Renal pelvis (tissue), 12 donors: ENCODE results near the gene PPP1R17. TPM values are rescaled to one million over a fixed set of nuclear protein-coding genes. Genes with fewer than 3 reads are reported as not detected.

Experiments used
- DNase-seq: peaks from one replicate; pipeline ENCODE4 v3.0.0-alpha.2; 2013
- long read RNA-seq, 16 experiments: transcript quantifications; one replicate each; lab custom pipeline, GENCODE V29; 2026
- polyA plus RNA-seq, 3 donors: library from polyadenylated mRNA; unstranded; fragments of 120-200 nt; gene quantifications; one replicate each; pipeline ENCODE4 v1.2.1, GENCODE V29; 2013; ENCODE audit not compliant: insufficient read length in 3 of 3

Gene PPP1R17
- not detected for polyA plus RNA-seq
- long read RNA-seq, donor 1, result 0 reads
- long read RNA-seq, donor 2, result 0 reads
- long read RNA-seq, donor 3, result 0 reads
- long read RNA-seq, donor 4, result 0 reads
- long read RNA-seq, donor 5, result 0 reads
- long read RNA-seq, donor 6, result 0 reads
- long read RNA-seq, donor 7, result 0 reads
- long read RNA-seq, donor 8, result 0 reads
- long read RNA-seq, donor 9, result 0 reads
- long read RNA-seq, donor 10, result 0 reads
- long read RNA-seq, donor 11, result 0 reads
- long read RNA-seq, donor 12, result 0 reads
- long read RNA-seq, donor 13, result 0 reads
- long read RNA-seq, donor 14, result 0 reads
- long read RNA-seq, donor 15, result 0 reads
- long read RNA-seq, donor 16, result 0 reads

- DNase-seq, result no peak
Observed at GRCh38 chr7:31687024-31687748, at the start of gene PPP1R17. Gene PPP1R17, plus strand, starts transcription at chr7:31687215. Its CDS starts 5,227 bp downstream, at chr7:31692442.

GRCh38 chr7:31640381-31640780, 46.6 kb upstream of the PPP1R17 start:
- DNase-seq, result no peak

DNA sequence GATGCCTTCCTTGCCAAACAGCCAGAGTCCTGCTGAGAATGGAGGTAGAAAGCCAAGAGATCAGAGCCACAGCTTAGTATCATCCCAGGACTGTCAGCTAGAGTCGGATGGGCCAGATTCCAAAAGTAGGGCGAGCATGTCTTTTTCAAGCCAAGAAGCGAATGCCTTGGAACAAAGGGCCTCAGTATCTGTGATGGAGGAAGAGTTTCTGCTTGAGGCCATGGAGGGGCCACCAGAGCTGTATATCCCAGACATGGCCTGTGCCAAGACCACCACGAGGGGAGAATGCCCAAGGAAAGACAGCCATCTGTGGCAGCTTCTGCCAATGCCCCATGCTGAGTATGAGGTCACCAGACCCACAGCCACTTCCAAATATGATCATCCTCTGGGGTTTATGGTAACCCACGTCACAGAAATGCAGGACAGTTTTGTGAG, 44.3 kb upstream of the PPP1R17 start:
- DNase-seq, result no peak

DNA sequence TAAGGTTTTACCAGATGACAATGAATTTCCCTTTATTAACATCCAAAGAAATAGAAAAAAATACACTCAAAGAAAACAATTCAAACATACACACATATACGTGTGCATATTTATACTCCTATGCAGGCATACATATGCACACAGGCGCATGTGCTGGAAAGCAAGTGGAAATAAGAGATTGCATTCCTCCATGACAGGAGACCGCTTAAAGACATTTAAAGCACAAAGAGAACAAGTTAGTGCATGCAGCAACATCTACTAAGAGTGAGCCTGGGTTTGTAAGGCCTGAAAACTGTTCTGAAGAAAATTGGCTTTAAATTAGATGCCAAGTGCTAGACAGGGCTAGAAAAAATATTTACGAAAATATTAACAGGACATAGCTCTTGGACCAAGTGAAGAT, 40.1 kb upstream of the PPP1R17 start:
- no peak for DNase-seq

GRCh38 chr7:31647511-31647910, 39.5 kb upstream of the PPP1R17 start:
- DNase-seq, result no peak

DNA sequence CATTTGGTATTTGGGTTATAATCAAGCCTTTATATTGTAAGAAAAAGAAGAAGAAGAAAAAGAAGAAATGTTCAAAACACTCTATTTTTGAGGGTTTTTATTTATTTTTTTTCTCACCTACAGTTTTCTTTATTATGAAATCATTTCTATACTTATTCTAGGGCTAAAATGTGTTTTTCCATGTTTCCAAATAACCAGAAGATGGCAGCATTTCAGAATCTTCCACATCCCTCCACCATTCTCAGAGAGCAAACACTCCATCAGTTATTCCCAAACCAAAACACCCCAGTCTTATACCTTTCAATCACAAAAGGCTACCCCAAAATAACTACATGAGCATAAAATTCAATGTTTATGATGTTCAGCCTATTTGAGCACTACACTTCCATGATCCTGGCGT, 38.7 kb upstream of the PPP1R17 start:
- DNase-seq, result no peak

GRCh38 chr7:31648880-31649279, 38.1 kb upstream of the PPP1R17 start:
- no peak for DNase-seq

- no peak for DNase-seq
Observed at GRCh38 chr7:31651234-31652062, 35.6 kb upstream of the PPP1R17 start.

- no peak for DNase-seq
Observed at GRCh38 chr7:31652063-31652326, 35.0 kb upstream of the PPP1R17 start.

DNA sequence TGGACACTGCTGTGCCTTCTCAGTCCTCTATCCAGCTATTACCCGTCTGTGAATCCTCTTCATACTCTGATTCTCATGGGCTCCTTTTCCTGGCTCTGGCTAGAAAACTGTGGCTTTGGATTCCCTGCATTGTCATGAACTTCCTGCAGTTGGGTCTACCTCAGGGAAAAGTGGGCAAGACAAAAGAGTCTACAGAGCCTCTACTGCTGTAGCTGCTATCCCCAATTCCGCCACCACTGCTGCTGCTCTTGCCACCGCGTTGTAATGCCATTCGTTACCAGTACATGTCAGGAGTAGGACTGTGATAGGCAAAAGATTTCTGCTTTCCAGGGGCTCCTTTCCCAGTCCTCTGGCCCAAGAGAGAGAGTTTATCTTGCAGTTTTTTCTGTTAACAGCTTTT, 23.9 kb upstream of the PPP1R17 start:
- DNase-seq, result no peak

DNA sequence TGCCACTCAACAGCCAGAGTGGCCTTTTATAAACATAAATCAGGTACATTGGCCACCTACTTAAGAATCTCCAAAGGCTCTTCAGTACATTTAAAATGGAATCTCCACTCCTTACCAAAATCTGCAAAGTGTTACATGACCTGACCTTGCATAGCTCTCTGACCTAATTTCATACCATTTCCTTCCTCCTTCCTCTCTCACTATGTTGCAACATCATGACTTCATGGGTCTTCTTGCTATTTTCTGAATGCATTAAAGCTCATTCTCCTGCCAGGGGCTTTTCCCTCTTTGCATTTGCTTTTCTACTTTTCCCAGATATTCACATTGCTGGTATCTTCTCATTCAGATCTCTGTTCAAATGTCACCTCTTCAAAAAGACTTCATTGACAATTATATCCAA, 22.1 kb upstream of the PPP1R17 start:
- no peak for DNase-seq

- DNase-seq, result no peak
Observed at GRCh38 chr7:31665546-31665945, 21.5 kb upstream of the PPP1R17 start.

GRCh38 chr7:31669461-31669860, 17.6 kb upstream of the PPP1R17 start:
- no peak for DNase-seq

DNA sequence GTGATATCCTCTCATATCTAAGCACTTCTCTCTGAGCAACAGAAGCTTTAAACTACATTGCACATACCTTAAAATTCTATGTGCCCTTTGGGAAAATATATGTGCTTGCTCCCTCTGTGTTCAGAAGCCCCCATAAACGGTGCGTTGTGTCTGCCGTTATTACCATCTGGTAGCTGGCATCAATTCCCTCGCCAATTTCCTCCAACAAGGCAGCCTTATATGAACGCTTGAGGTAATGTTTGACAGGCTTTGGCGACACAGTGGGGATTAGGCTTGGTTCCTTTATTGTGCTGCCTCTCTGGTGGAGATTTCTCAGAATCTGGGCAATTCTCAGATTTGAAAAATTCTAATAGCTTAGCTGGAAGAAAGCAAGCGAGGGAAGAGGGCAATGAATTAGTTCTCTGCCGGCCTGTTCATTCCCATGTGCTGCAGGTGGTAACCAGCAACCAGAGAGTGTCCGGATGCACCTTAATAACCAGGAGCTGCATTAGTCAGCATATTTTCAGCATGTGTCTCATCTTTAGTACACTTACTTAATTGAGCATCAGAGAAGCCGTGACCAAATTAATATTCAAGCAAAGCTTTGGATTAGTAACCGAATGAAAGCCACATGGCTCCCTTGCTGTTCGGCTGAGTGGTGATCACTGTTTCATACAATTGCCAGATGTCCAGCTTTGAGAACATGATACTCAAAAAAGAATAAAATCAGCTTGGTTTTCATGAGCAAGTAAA, 7.3 kb upstream of the PPP1R17 start:
- no peak for DNase-seq

DNA sequence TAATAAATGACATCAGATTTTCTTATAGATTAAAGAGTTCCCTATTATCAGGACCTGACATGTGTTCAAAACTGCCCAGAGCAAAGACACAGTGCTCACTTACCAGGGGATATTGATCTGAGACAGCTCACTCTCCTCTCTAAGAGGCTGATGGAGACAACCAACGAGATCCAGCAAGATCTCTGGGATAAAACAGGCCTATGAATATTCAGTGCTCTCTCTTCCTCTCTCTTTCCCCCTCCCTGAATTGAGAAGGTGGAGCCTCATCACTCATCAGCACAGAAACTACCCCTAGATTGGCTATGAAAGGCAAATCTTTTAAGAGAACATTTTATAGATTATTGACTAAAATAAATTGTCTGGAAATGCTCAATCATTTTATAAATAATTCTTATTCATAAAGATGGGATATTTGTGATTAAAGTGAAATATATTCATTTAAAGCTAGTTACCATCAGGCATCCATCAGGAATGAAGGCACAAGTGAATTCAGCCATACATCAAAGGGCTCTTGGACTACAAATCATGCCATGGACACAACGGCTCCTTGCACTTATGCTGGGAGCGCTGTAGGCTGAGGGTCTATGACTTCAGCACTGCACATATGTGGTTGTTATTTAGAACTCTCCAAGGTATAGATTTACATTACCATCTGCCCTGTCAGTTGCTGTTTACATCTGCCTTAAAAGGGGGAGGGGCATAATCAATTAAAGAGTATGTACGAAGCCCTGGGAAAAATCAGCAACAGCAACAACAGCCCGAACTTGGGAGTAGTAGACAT, 3.4 kb upstream of the PPP1R17 start:
- no peak for DNase-seq

DNA sequence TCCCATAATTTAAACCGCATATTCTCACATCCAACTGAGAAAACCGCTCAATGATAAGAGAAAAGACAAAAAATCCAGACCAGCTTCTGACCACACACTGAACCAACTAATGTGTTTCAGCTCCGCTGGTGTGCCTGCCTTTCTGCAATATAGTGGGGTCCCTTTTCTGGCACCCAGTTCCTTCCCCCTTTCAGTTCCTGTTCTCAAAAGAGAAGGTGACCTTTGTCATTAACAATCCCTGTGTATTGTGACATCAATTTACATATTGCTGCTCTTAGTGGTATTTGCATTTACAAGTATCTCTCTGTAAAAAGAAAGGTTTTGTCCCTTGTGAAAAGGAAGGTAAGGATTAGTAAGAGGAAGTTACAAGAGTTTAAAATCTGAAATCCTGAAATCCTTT, 1.4 kb downstream of the PPP1R17 start:
- DNase-seq, result no peak

DNA sequence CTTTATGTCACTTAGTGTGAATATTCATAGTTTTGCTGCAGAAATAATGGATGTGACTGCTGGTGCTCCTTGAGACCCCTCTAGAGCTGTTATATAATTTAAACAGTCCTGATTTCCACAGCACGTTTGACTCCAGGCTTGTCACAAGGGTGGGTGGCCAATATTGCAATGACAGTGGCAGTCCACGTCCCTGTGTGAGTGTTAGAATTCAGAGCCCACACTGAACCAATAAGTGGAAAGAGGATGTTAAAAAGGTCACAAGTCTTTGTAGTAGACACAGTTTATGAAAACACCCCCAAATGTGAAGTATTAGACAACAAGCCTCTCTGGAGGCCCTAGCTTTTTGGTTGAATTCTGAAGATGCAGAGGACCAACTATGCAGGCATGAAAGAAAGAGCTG, 2.0 kb downstream of the PPP1R17 start:
- DNase-seq, result no peak

- no peak for DNase-seq
Observed at GRCh38 chr7:31690935-31691334, 3.9 kb downstream of the PPP1R17 start.

DNA sequence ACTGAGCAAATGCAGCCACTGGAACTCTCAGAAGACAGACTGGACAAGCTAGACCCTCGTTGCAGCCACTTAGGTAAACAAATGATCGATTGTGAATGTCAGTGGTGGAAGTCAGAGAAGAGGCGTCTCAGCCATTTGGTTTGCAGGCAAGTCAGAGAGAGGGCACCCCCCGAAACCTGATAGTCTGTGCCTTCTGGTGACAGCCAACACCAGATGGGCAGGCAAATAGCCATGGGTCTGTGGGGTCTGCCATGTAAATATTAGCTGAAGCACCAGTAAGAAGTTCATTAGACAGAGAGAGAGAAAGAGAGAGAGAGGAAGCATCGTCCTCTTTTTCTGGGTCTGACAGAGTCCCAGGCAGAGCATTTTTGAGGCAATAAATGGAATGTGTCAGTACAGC, 5.4 kb downstream of the PPP1R17 start:
- DNase-seq, result no peak

DNA sequence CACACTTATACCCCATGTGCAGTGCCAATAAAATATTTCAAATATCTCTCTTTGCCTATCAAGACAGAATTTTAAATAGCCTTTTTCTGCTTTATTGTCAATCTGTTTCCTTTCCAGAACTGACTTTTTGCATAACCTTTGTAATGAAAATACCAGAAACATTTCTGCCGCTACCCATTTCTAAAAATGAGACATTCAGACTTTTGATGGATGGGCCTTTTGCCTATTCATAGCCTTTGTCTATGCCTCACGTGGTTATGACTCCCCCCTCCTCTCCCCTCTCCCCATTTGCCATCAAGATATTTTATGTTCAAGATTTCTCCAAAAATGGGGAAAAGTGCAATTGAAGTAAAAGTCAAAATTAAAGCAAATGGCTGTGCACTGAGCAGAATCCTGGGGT, 5.9 kb downstream of the PPP1R17 start:
- DNase-seq, result no peak

- DNase-seq, result no peak
Observed at GRCh38 chr7:31695859-31696614, 9.0 kb downstream of the PPP1R17 start.
